HCT116 (cell line): Measurements from ENCODE around the gene CNST. TPM values are rescaled to one million over a fixed set of nuclear protein-coding genes. Genes with fewer than 3 reads are reported as not detected.

Experiments
- ATAC-seq: fragments of 200-7000 bp; cut with Tn5 transposase; 2 replicates; pipeline ENCODE4 v1.9.1; 2020; ENCODE audit warnings: mild to moderate bottlenecking, moderate library complexity
- BruUV-seq: library from RNA; stranded (reverse); fragments of 400-500 nt; replicated peaks from 2 replicates; lab custom pipeline; 2021; lab: Mats Ljungman, UMichigan
- CTCF ChIA-PET: fragments of 300-600 bp; sonication (Branson Sonifier 250); formaldehyde crosslinking; loops from one replicate; lab custom pipeline; 2021; ENCODE audit warnings: antibody characterized with exemption; lab: Charles Lee
- POLR2A ChIA-PET: fragments of 300-600, 350-600 bp; sonication (Branson Sonifier 250); formaldehyde crosslinking; loops from one replicate; lab custom pipeline; 2021; ENCODE audit warnings: antibody characterized with exemption; lab: Charles Lee
- RAD21 ChIA-PET, 2 experiments: fragments of 300-600 bp; sonication (Branson Sonifier 250); formaldehyde crosslinking; loops; one replicate each; lab custom pipeline; 2023; ENCODE audit warnings: low total read pairs in 2 of 2; ENCODE audit not compliant: uncharacterized antibody in 2 of 2, unreplicated experiment in 2 of 2, low non-redundant PET in 1 of 2; lab: Charles Lee
- DNase-seq: peaks from one replicate; pipeline ENCODE4 v3.0.0-alpha.2; 2010; ENCODE audit warnings: low read depth, low spot score
- H2AFZ ChIP-seq: fragments of 200-600 bp; shearing (Covaris generic), sonication (generic); 2 replicates; pipeline ENCODE4 v1.6.1; 2017; ENCODE audit warnings: low read depth, mixed run types, mixed read lengths, antibody characterized with exemption, low read length; ENCODE audit not compliant: poor library complexity, severe bottlenecking
- H3K27ac ChIP-seq: 2 replicates; pipeline ENCODE4 v1.5.1; 2012; ENCODE audit warnings: low read depth, low read length
- H3K27me3 ChIP-seq: fragments of 200-600 bp; sonication (generic); 2 replicates; pipeline ENCODE4 v1.6.1; 2016; ENCODE audit warnings: mixed run types, low read length, mixed read lengths; ENCODE audit not compliant: insufficient read depth
- H3K36me3 ChIP-seq, 2 experiments: fragments of 200-500 bp in 1 of 2; fragments of 200-600 bp in 1 of 2; sonication (Bioruptor generic) in 1 of 2; sonication (generic) in 1 of 2; 2 replicates each; pipeline versions ENCODE4 v1.5.1 to v1.6.1; 2014 to 2016; ENCODE audit warnings: low read length in 2 of 2, inconsistent platforms in 1 of 2, mixed read lengths in 1 of 2, mixed run types in 1 of 2; ENCODE audit not compliant: insufficient read depth in 2 of 2, control insufficient read depth in 1 of 2
- H3K4me1 ChIP-seq, 2 experiments: fragments of 200-600 bp in 1 of 2; sonication (generic) in 1 of 2; 2 replicates each; pipeline versions ENCODE4 v1.5.1 to v1.6.1; 2012 to 2017; ENCODE audit warnings: low read length in 2 of 2, inconsistent platforms in 1 of 2, mild to moderate bottlenecking in 1 of 2, mixed read lengths in 1 of 2, mixed run types in 1 of 2, moderate library complexity in 1 of 2; ENCODE audit not compliant: insufficient read depth in 2 of 2, control insufficient read depth in 1 of 2
- H3K4me2 ChIP-seq: fragments of 200-600 bp; sonication (generic); 2 replicates; pipeline ENCODE4 v1.6.1; 2017; ENCODE audit warnings: mixed run types, low read length, mixed read lengths
- H3K4me3 ChIP-seq, 2 experiments: fragments of 200-600 bp in 1 of 2; sonication (generic) in 1 of 2; replicated peaks in 1 of 2; 2 replicates each; pipeline ENCODE4 v1.5.1; 2011 to 2016; ENCODE audit warnings: low read length in 2 of 2, control low read depth in 1 of 2, low read depth in 1 of 2, mild to moderate bottlenecking in 1 of 2, mixed read lengths in 1 of 2, mixed run types in 1 of 2
- H3K79me2 ChIP-seq: fragments of 200-600 bp; sonication (generic); 2 replicates; pipeline ENCODE4 v1.6.1; 2017; ENCODE audit warnings: mild to moderate bottlenecking, mixed run types, low read length, moderate library complexity, mixed read lengths; ENCODE audit not compliant: insufficient read depth
- H3K9ac ChIP-seq: fragments of 200-600 bp; sonication (generic); 2 replicates; pipeline ENCODE4 v1.6.1; 2016; ENCODE audit warnings: low read length, mixed read lengths
- H3K9me2 ChIP-seq: fragments of 200-600 bp; sonication (generic), shearing (Covaris generic); 2 replicates; pipeline ENCODE4 v1.6.1; 2017; ENCODE audit warnings: mixed run types, mild to moderate bottlenecking, moderate library complexity; ENCODE audit not compliant: insufficient read depth
- H3K9me3 ChIP-seq, 2 experiments: fragments of 200-500 bp in 1 of 2; fragments of 200-600 bp in 1 of 2; sonication (Bioruptor generic) in 1 of 2; sonication (generic) in 1 of 2; 2 replicates each; pipeline ENCODE4 v1.6.1; 2014 to 2017; ENCODE audit warnings: low read length in 2 of 2, mixed read lengths in 2 of 2, inconsistent platforms in 1 of 2, low read depth in 1 of 2, mild to moderate bottlenecking in 1 of 2, mixed run types in 1 of 2, moderate library complexity in 1 of 2; ENCODE audit not compliant: control insufficient read depth in 1 of 2, insufficient read depth in 1 of 2
- H4K20me1 ChIP-seq: fragments of 200-600 bp; sonication (generic), shearing (Covaris generic); 2 replicates; pipeline ENCODE4 v1.6.1; 2017; ENCODE audit warnings: mixed run types, mild to moderate bottlenecking, moderate library complexity; ENCODE audit not compliant: insufficient read depth
- CBX3 ChIP-seq: IDR thresholded peaks from 2 replicates; pipeline ENCODE4 v1.6.1; 2012; ENCODE audit warnings: low read depth
- CEBPB ChIP-seq: IDR thresholded peaks from 2 replicates; pipeline ENCODE4 v1.6.1; 2012; ENCODE audit warnings: low read depth
- CTCF ChIP-seq, 3 experiments: fragments of 200-600 bp in 1 of 3; sonication (generic) in 1 of 3; IDR thresholded peaks in 2 of 3; conservative IDR thresholded peaks in 1 of 3; 2 replicates each; pipeline ENCODE4 v1.5.1; 2012 to 2017; ENCODE audit warnings: low read depth in 2 of 3, low read length in 2 of 3, antibody characterized with exemption in 1 of 3, borderline replicate concordance in 1 of 3, control low read depth in 1 of 3, mild to moderate bottlenecking in 1 of 3, mixed read lengths in 1 of 3, mixed run types in 1 of 3, moderate library complexity in 1 of 3; ENCODE audit not compliant: insufficient read depth in 1 of 3
- EGR1 ChIP-seq: IDR thresholded peaks from 2 replicates; pipeline ENCODE4 v1.6.1; 2012; ENCODE audit warnings: low read depth
- ELF1 ChIP-seq: IDR thresholded peaks from 2 replicates; pipeline ENCODE4 v1.6.1; 2012; ENCODE audit warnings: low read depth, borderline replicate concordance
- EZH2 ChIP-seq: fragments of 200-600 bp; sonication (generic); IDR thresholded peaks from 2 replicates; pipeline ENCODE4 v1.6.1; 2017; ENCODE audit warnings: antibody characterized with exemption, mixed run types
- EZH2phosphoT487 ChIP-seq: fragments of 200-600 bp; IDR thresholded peaks from 2 replicates; pipeline ENCODE4 v1.6.1; 2018; ENCODE audit warnings: antibody characterized with exemption, borderline replicate concordance
- FOSL1 ChIP-seq: IDR thresholded peaks from 2 replicates; pipeline ENCODE4 v1.6.1; 2012; ENCODE audit warnings: low read depth
- JUND ChIP-seq: IDR thresholded peaks from 2 replicates; pipeline ENCODE4 v1.6.1; 2012
- POLR2A ChIP-seq: IDR thresholded peaks from 2 replicates; pipeline ENCODE4 v1.7.0; 2011; ENCODE audit warnings: borderline replicate concordance; ENCODE audit not compliant: insufficient read depth, insufficient read length; ENCODE audit errors: extremely low read depth
- POLR2AphosphoS5 ChIP-seq: IDR thresholded peaks from 2 replicates; pipeline ENCODE4 v1.6.1; 2011; ENCODE audit warnings: mild to moderate bottlenecking, low read depth, low read length, moderate library complexity
- RAD21 ChIP-seq: IDR thresholded peaks from 2 replicates; pipeline ENCODE4 v1.6.1; 2012; ENCODE audit warnings: low read depth, mild to moderate bottlenecking
- SIN3A ChIP-seq: IDR thresholded peaks from 2 replicates; pipeline ENCODE4 v1.6.1; 2012; ENCODE audit warnings: low read depth
- SP1 ChIP-seq: IDR thresholded peaks from 2 replicates; pipeline ENCODE4 v1.6.1; 2012; ENCODE audit warnings: low read depth
- TCF7L2 ChIP-seq: IDR thresholded peaks from 2 replicates; pipeline ENCODE4 v1.7.0; 2011; ENCODE audit warnings: borderline replicate concordance, inconsistent platforms; ENCODE audit not compliant: insufficient read depth, insufficient read length; ENCODE audit errors: extremely low read depth
- YY1 ChIP-seq: IDR thresholded peaks from 2 replicates; pipeline ENCODE4 v1.6.1; 2011; ENCODE audit warnings: low read length, low read depth, moderate library complexity, mild to moderate bottlenecking; ENCODE audit not compliant: insufficient replicate concordance; ENCODE audit errors: extremely low read depth
- ZFX ChIP-seq: fragments of 450-650 bp; IDR thresholded peaks from 2 replicates; pipeline ENCODE4 v1.6.1; 2017
- ZNF274 ChIP-seq: fragments of 200-500 bp; sonication (Bioruptor generic); IDR thresholded peaks from 2 replicates; pipeline ENCODE4 v1.6.1; 2014; ENCODE audit warnings: mild to moderate bottlenecking, low read depth, low read length, inconsistent platforms
- intact Hi-C: fragments of 100-400 bp; cut with micrococcal nuclease; formaldehyde crosslinking; loops from 2 replicates; pipeline ENCODE4 v1.10.0; 2022
- total RNA-seq: library from RNA; stranded (reverse); gene quantifications from one replicate; pipeline ENCODE4 v1.2.1, GENCODE V29; 2021; ENCODE audit not compliant: unreplicated experiment
- TF ChIP-seq, protein P1 (sequence below): IDR thresholded peaks from 2 replicates; pipeline ENCODE4 v1.6.1; 2012
- TF ChIP-seq, protein P2 (sequence below): IDR thresholded peaks from 2 replicates; pipeline ENCODE4 v1.6.1; 2012; ENCODE audit warnings: low read depth
- TF ChIP-seq, protein P3 (sequence below): IDR thresholded peaks from 2 replicates; pipeline ENCODE4 v1.6.1; 2012

The CNST gene
- total RNA-seq, 1 experiment from 2014 or later: 13.5 TPM

- ChIA-PET RAD21 (no interaction called here), CTCF (no interaction called here), POLR2A (no interaction called here)
- no peaks in the 10 kb centered on the region for H3K79me2 ChIP-seq
- no peak overlapping the region for H3K27ac ChIP-seq
- H3K4me2 ChIP-seq: peak overlapping the region; percentile 71
- no peaks in the 10 kb centered on the region for H4K20me1 ChIP-seq
- peak overlapping the region; percentile 44 for H3K9ac ChIP-seq
- peak overlapping the region in 1 of 2 experiments; percentile 35; a peak in 1 of 4 replicates for H3K4me3 ChIP-seq
- ATAC-seq (peak; percentile 94), DNase-seq (peak; percentile 85)
- H3K9me3 ChIP-seq: no peaks in the 10 kb centered on the region
- H3K36me3 ChIP-seq: no peaks in the 10 kb centered on the region
- BruUV-seq: no TSS peak
- H3K9me2 ChIP-seq: no peaks in the 10 kb centered on the region
- H2AFZ ChIP-seq: peak overlapping the region; percentile 99
- no peaks in the 10 kb centered on the region for H3K27me3 ChIP-seq
- intact Hi-C loops: loop anchor here (1.0 to 2.0 kb wide), 3 partner anchors 56 to 202 kb away; partner anchors contain the start of genes CNST and TFB2M
- H3K4me1 ChIP-seq: peaks cover 3 to 20% of the 10 kb centered on the region in 2 experiments; a peak in 3 of 4 replicates
- TF ChIP-seq EZH2phosphoT487: no peak
- no peak for TF ChIP-seq POLR2A
- TF ChIP-seq, protein P1, sequence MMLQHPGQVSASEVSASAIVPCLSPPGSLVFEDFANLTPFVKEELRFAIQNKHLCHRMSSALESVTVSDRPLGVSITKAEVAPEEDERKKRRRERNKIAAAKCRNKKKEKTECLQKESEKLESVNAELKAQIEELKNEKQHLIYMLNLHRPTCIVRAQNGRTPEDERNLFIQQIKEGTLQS: no peak
- TF ChIP-seq YY1: peak; percentile 7
- TF ChIP-seq EGR1: no peak
- TF ChIP-seq, protein P2, sequence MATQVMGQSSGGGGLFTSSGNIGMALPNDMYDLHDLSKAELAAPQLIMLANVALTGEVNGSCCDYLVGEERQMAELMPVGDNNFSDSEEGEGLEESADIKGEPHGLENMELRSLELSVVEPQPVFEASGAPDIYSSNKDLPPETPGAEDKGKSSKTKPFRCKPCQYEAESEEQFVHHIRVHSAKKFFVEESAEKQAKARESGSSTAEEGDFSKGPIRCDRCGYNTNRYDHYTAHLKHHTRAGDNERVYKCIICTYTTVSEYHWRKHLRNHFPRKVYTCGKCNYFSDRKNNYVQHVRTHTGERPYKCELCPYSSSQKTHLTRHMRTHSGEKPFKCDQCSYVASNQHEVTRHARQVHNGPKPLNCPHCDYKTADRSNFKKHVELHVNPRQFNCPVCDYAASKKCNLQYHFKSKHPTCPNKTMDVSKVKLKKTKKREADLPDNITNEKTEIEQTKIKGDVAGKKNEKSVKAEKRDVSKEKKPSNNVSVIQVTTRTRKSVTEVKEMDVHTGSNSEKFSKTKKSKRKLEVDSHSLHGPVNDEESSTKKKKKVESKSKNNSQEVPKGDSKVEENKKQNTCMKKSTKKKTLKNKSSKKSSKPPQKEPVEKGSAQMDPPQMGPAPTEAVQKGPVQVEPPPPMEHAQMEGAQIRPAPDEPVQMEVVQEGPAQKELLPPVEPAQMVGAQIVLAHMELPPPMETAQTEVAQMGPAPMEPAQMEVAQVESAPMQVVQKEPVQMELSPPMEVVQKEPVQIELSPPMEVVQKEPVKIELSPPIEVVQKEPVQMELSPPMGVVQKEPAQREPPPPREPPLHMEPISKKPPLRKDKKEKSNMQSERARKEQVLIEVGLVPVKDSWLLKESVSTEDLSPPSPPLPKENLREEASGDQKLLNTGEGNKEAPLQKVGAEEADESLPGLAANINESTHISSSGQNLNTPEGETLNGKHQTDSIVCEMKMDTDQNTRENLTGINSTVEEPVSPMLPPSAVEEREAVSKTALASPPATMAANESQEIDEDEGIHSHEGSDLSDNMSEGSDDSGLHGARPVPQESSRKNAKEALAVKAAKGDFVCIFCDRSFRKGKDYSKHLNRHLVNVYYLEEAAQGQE: no peak
- peak; percentile 87 for TF ChIP-seq TCF7L2
- no peak for TF ChIP-seq ZNF274
- peak; percentile 34; the same call in 1 of the 2 replicates for TF ChIP-seq SIN3A
- TF ChIP-seq RAD21: peak; percentile 85
- no peak for TF ChIP-seq ZFX
- TF ChIP-seq CTCF (IDR thresholded peaks at IDR 0.05 in 2 of 3, conservative IDR thresholded peaks at IDR 0.05 in 1 of 3; ENCODE audit: borderline replicate concordance in 1 of 3, insufficient read depth in 1 of 3, low read depth in 2 of 3, low read length in 2 of 3): peak; percentile 79 to 89 (median 84)
- TF ChIP-seq, protein P3, sequence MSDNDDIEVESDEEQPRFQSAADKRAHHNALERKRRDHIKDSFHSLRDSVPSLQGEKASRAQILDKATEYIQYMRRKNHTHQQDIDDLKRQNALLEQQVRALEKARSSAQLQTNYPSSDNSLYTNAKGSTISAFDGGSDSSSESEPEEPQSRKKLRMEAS: no peak
- no peak for TF ChIP-seq SP1
- TF ChIP-seq JUND: no peak
- peak; percentile 55; the same call in 1 of the 2 replicates for TF ChIP-seq CBX3
- TF ChIP-seq EZH2: no peak
- TF ChIP-seq FOSL1: no peak
- TF ChIP-seq ELF1: no peak
- TF ChIP-seq CEBPB: no peak
- peak; percentile 31; the same call in 1 of the 2 replicates for TF ChIP-seq POLR2AphosphoS5
Measured at GRCh38 chr1:246699095-246699735, 133.0 kb downstream of the CNST start.
